Prostate gland (tissue), 2 donors: Measurements from ENCODE around the gene NRSN2. TPM values are rescaled to one million over a fixed set of nuclear protein-coding genes. Genes with fewer than 3 reads are reported as not detected.
A peak's percentile ranks its signal among the peaks of the same experiment; 100 is the strongest.

Experiments used
- DNase-seq: peaks from one replicate; pipeline ENCODE4 v3.0.0-alpha.2; 2019; ENCODE audit warnings: low spot score
- H3K27ac ChIP-seq, 2 donors: fragments of 200-600 bp; sonication (generic); 2 replicates each; pipeline ENCODE4 v1.5.1; 2017 to 2019
- H3K27me3 ChIP-seq: fragments of 200-600 bp; sonication (generic); replicated peaks from 2 replicates; pipeline ENCODE4 v1.5.1; 2019; ENCODE audit not compliant: insufficient read depth
- H3K36me3 ChIP-seq, 2 donors: fragments of 200-600 bp; sonication (generic); 1 replicate in 1 of 2; 2 replicates in 1 of 2; pipeline versions ENCODE4 v1.5.1 to v1.8.1; 2017 to 2019
- H3K4me1 ChIP-seq: fragments of 200-600 bp; sonication (generic); replicated peaks from 2 replicates; pipeline ENCODE4 v1.5.1; 2019
- H3K4me3 ChIP-seq, 2 donors: fragments of 200-600 bp; sonication (generic); 2 replicates each; pipeline ENCODE4 v1.5.1; 2017 to 2019
- H3K9me3 ChIP-seq: fragments of 200-600 bp; sonication (generic); 2 replicates; pipeline ENCODE4 v1.5.1; 2017
- POLR2A ChIP-seq: fragments of 450-650 bp; IDR thresholded peaks from one replicate; pipeline ENCODE4 v1.6.1; 2016; ENCODE audit warnings: antibody characterized with exemption, mild to moderate bottlenecking
- POLR2AphosphoS5 ChIP-seq: sonication (generic); formaldehyde crosslinking; IDR thresholded peaks from one replicate; pipeline ENCODE4 v1.6.1; 2017; ENCODE audit warnings: antibody characterized with exemption
- WGBS: methylation state at CpG from one replicate; pipeline ENCODE4 v1.1.5; 2018; 5-methylcytosine and 5-hydroxymethylcytosine counted together
- intact Hi-C: fragments of 100-400 bp; cut with DNase I; formaldehyde crosslinking; loops from one replicate; pipeline ENCODE4 v1.14.2; 2022
- total RNA-seq, 2 donors: library from RNA; depleted of rRNA; stranded (reverse); fragments of >200 nt; gene quantifications; one replicate each; pipeline ENCODE4 v1.1.0, GENCODE V29; 2016
- TF ChIP-seq, protein P1 (sequence below), 4 experiments: fragments of 200-600 bp in 2 of 4; fragments of 450-650 bp in 2 of 4; sonication (generic) in 2 of 4; IDR thresholded peaks; 1 replicate in 3 of 4; 2 replicates in 1 of 4; pipeline ENCODE4 v1.5.1; 2016 to 2019; ENCODE audit warnings: antibody characterized with exemption in 4 of 4, mild to moderate bottlenecking in 2 of 4, moderate library complexity in 2 of 4

The NRSN2 gene
- total RNA-seq, 2 donors from 2014 or later = 26.3 to 48.3 TPM

DNA sequence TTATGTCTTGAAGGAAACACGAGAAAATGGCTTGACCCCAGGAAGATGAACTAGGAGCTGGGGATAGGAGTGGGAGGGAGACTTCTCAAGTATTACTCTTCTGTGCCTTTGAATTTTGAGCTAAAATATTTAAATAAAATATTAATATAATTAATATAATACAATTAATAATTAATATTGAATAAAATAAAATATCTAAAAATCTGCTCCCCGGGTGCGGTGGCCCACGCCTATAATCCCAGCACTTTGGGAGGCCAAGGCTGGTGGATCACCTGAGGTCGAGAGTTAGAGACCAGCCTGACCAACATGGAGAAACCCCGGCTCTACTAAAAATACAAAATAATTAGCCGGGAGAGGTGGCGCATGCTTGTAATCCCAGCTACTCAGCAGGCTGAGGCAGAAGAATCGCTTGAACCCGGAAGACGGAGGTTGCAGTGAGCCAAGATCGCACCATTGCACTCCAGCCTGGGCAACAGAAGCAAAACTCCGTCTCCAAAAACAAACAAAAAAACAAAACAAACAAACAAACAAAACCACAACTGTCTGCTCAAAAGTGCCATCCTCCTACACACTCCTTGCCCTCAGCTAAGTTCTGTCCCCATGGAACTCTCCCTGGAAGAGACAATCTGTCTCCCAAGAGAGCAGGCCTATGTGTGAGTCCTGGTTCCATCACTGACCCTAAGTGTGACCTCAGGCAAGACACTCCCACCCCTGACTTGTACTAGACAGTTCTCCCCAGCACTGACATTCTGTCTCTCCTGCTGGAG, 20.0 kb downstream of the NRSN2 start:
- Histone ChIP-seq H3K36me3 (no peaks in the 10 kb centered on the region), H3K4me1 (peaks cover 6% of the 10 kb centered on the region), H3K27ac (peak overlapping the region; percentile 60 to 67), H3K9me3 (no peaks in the 10 kb centered on the region), H3K4me3 (no peak overlapping the region), H3K27me3 (no peaks in the 10 kb centered on the region)
- no peak for TF ChIP-seq POLR2A
- TF ChIP-seq, protein P1, sequence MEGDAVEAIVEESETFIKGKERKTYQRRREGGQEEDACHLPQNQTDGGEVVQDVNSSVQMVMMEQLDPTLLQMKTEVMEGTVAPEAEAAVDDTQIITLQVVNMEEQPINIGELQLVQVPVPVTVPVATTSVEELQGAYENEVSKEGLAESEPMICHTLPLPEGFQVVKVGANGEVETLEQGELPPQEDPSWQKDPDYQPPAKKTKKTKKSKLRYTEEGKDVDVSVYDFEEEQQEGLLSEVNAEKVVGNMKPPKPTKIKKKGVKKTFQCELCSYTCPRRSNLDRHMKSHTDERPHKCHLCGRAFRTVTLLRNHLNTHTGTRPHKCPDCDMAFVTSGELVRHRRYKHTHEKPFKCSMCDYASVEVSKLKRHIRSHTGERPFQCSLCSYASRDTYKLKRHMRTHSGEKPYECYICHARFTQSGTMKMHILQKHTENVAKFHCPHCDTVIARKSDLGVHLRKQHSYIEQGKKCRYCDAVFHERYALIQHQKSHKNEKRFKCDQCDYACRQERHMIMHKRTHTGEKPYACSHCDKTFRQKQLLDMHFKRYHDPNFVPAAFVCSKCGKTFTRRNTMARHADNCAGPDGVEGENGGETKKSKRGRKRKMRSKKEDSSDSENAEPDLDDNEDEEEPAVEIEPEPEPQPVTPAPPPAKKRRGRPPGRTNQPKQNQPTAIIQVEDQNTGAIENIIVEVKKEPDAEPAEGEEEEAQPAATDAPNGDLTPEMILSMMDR (IDR thresholded peaks at IDR 0.05) = no peak
- no peak for TF ChIP-seq POLR2AphosphoS5
- intact Hi-C loops = no loop called here
- DNase-seq = no peak
- 68% methylated on average over 12 of the region's 13 CpGs for WGBS

DNA sequence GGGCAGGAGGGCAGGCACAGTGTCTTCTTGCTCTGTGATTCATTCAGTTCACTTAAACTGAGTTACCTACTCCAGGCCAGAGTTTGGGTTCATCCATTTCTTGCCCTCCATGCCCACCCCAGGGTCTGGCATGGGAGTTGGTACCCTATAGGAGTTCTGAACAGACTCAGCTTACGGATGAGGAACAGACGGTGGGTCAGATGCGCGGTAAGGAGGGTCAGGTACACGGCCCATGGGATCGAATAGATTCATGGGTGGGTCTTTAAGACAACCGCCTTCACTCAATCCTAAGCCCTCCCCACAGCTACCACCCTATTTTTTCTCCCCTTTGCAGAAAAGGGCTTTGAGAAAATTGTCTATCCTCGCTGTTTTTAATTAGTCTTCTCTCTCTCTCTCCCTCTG, 20.6 kb downstream of the NRSN2 start:
- DNase-seq = no peak
- H3K4me1 ChIP-seq = peaks cover 6% of the 10 kb centered on the region
- intact Hi-C loops = no loop called here
- no peaks in the 10 kb centered on the region for H3K27me3 ChIP-seq
- no peak overlapping the region for H3K4me3 ChIP-seq
- H3K9me3 ChIP-seq = no peaks in the 10 kb centered on the region
- peak overlapping the region; percentile 60 to 67 for H3K27ac ChIP-seq
- 90% methylated on average over 8 of the region's 8 CpGs for WGBS
- TF ChIP-seq, protein P1 (IDR thresholded peaks at IDR 0.05) = no peak
- TF ChIP-seq POLR2A = no peak
- TF ChIP-seq POLR2AphosphoS5 = no peak
- H3K36me3 ChIP-seq = no peaks in the 10 kb centered on the region

DNA sequence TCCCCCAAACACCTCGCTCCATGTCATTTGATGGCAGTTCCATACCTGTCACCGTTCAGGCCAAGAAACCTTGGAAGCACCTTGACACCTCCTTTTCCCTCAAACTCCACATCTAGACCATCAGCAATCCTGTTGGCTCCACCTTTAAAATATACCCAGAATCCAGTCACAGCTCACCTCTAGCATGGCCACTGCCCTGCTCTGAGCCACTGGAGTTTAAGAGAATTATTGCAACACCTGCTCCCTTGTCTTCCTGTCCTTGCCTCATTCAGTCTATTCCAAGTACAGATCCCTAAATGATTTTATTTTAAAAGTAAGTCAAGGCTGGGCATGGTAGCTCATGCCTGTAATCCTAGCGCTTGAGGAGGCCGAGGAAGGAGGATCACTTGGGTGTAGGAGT, 22.0 kb downstream of the NRSN2 start:
- no peaks in the 10 kb centered on the region for H3K9me3 ChIP-seq
- 95% methylated on average over 4 of the region's 4 CpGs for WGBS
- TF ChIP-seq POLR2A (no peak), POLR2AphosphoS5 (no peak)
- TF ChIP-seq, protein P1 (IDR thresholded peaks at IDR 0.05) = no peak
- no peak overlapping the region for H3K4me3 ChIP-seq
- H3K4me1 ChIP-seq = peaks cover 6% of the 10 kb centered on the region
- H3K27ac ChIP-seq = no peak overlapping the region
- no peaks in the 10 kb centered on the region for H3K27me3 ChIP-seq
- DNase-seq = no peak
- no peaks in the 10 kb centered on the region for H3K36me3 ChIP-seq
- intact Hi-C loops = no loop called here

DNA sequence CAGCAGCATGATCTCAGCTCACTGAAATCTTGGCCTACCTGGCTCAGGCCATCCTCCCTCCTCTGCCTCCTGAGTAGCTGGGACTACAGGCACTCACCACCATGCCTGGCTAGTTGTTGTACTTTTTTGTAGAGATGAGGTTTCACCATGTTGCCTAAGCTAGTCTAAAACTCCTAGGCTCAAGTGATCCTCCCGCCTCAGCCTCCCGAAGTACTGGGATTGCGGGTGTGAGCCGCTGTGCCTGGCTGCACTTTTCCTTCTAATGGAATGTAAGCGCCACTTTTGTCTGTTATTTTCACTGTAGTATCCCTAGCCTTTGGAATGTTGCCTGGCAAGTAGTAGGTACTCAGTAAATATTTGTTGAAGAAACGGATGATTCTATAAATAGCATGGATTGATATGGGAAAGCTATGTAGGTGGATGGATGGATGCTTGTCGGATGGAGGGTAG, 23.3 kb downstream of the NRSN2 start:
- 43% methylated on average over 7 of the region's 7 CpGs for WGBS
- no peaks in the 10 kb centered on the region for H3K27me3 ChIP-seq
- DNase-seq = peak; percentile 63
- H3K36me3 ChIP-seq = no peaks in the 10 kb centered on the region
- H3K4me3 ChIP-seq = no peak overlapping the region
- H3K9me3 ChIP-seq = no peaks in the 10 kb centered on the region
- peaks cover 6% of the 10 kb centered on the region for H3K4me1 ChIP-seq
- intact Hi-C loops = no loop called here
- TF ChIP-seq POLR2AphosphoS5 = peak; percentile 82
- TF ChIP-seq, protein P1 (IDR thresholded peaks at IDR 0.05) = no peak
- H3K27ac ChIP-seq = peak overlapping the region; percentile 3 to 33
